ENCODE measurements around the gene AP2A2. TPM values are rescaled to one million over a fixed set of nuclear protein-coding genes. Genes with fewer than 3 reads are reported as not detected.

AP2A2 gene
- total RNA-seq, 1 experiment from 2014 or later = 70.6 TPM

DNA sequence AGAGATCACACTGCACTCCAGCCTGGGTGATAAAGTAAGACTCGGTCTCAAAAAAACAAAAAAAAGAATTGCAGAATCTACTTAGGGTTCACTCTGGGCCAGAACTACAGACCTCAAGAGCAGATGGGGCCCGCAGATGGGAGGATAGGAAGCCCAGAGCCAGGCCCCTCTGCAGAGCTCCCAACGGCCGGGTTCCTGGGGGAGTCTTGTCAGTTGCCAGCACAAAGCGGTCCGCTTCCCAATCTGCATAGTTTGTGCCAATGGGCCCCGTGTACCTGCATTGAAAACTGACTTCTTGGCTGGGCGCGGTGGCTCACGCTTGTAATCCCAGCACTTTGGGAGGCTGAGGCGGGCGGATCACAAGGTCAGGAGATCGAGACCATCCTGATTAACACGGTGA is 13.4 kb upstream of the AP2A2 start:
- no TSS peak for BruUV-seq (replicated peaks)
- no peak overlapping the region for H3K4me3 Mint-ChIP-seq (ENCODE audit: unreplicated experiment)
- CTCF ChIA-PET = interaction anchor here (0.6 to 1.0 kb wide), 2 partner anchors 17 to 20 kb away, joined by 3 to 4 read pairs; no protein-coding TSS in a partner anchor
- TF ChIP-seq, protein P1, sequence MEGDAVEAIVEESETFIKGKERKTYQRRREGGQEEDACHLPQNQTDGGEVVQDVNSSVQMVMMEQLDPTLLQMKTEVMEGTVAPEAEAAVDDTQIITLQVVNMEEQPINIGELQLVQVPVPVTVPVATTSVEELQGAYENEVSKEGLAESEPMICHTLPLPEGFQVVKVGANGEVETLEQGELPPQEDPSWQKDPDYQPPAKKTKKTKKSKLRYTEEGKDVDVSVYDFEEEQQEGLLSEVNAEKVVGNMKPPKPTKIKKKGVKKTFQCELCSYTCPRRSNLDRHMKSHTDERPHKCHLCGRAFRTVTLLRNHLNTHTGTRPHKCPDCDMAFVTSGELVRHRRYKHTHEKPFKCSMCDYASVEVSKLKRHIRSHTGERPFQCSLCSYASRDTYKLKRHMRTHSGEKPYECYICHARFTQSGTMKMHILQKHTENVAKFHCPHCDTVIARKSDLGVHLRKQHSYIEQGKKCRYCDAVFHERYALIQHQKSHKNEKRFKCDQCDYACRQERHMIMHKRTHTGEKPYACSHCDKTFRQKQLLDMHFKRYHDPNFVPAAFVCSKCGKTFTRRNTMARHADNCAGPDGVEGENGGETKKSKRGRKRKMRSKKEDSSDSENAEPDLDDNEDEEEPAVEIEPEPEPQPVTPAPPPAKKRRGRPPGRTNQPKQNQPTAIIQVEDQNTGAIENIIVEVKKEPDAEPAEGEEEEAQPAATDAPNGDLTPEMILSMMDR (IDR thresholded peaks at IDR 0.05; ENCODE audit: unreplicated experiment) = no peak
- peaks cover 11% of the 10 kb centered on the region for H3K4me1 Mint-ChIP-seq (ENCODE audit: insufficient read depth, unreplicated experiment)
- H3K27me3 Mint-ChIP-seq (ENCODE audit: insufficient read depth, unreplicated experiment) = no peaks in the 10 kb centered on the region
- H3K27ac Mint-ChIP-seq (ENCODE audit: low read depth, unreplicated experiment) = no peak overlapping the region
- POLR2A ChIA-PET = interaction anchor here (0.7 to 1.8 kb wide), 4 partner anchors 14 to 215 kb away, joined by 4 to 11 read pairs (median 4); partner anchors contain the start of gene AP2A2
- intact Hi-C loops (cut with micrococcal nuclease) = no loop called here
- DNase-seq (ENCODE audit: unreplicated experiment) = no peak
- H3K9me3 Mint-ChIP-seq (ENCODE audit: unreplicated experiment) = no peaks in the 10 kb centered on the region
- no peaks in the 10 kb centered on the region for H3K36me3 Mint-ChIP-seq (ENCODE audit: insufficient read depth, unreplicated experiment)

DNA sequence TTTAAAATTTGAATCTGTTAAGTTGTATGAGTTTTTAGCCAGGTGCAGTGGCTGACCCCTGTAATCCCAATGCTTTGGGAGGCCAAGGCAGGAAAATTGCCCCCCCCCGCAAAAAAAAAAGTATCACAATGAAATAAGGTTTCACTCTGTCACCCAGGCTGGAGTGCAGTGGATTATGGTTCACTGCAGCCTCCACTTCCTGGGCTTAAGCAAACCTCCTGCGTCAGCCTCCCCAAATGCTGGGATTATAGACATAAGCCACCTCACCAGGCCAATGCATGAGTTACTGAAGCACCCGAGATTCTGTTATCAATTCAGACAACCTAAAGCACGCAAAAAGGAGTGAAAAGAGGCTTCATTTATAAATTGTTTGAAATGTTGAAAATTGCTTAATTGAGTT is 12.6 kb upstream of the AP2A2 start:
- no TSS peak for BruUV-seq (replicated peaks)
- POLR2A ChIA-PET = interaction anchor here (0.7 kb wide), 1 partner anchor 69 kb away, joined by 4 read pairs; no protein-coding TSS in a partner anchor
- DNase-seq (ENCODE audit: unreplicated experiment) = no peak
- intact Hi-C loops (cut with micrococcal nuclease) = no loop called here
- CTCF ChIA-PET = interaction anchor here (0.7 to 1.2 kb wide), 3 partner anchors 12 to 832 kb away, joined by 3 to 5 read pairs (median 3); no protein-coding TSS in a partner anchor
- H3K4me1 Mint-ChIP-seq (ENCODE audit: insufficient read depth, unreplicated experiment) = peaks cover 11% of the 10 kb centered on the region
- no peaks in the 10 kb centered on the region for H3K27me3 Mint-ChIP-seq (ENCODE audit: insufficient read depth, unreplicated experiment)
- no peak overlapping the region for H3K27ac Mint-ChIP-seq (ENCODE audit: low read depth, unreplicated experiment)
- no peaks in the 10 kb centered on the region for H3K36me3 Mint-ChIP-seq (ENCODE audit: insufficient read depth, unreplicated experiment)
- TF ChIP-seq, protein P1 (IDR thresholded peaks at IDR 0.05; ENCODE audit: unreplicated experiment) = no peak
- H3K4me3 Mint-ChIP-seq (ENCODE audit: unreplicated experiment) = no peak overlapping the region
- H3K9me3 Mint-ChIP-seq (ENCODE audit: unreplicated experiment) = no peaks in the 10 kb centered on the region

DNA sequence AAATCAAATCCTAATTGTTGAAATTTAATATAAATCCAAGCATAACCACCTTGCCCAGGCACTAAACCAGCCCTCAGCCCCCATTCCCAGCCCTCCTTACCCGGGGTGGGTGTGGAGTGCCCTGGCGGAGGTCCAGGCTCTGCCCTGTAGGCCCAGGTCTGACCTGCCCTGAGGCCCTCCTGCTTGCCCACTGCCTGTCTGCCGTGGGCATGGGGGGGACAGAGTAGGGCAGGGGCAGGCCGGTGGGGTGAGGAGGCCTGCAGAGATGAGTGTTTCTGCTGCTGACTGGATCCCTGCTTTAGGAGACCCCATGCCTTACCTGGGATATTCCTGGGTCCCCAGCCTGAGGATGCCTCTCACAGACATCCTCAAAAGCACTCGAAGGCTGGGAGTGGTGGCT is 11.5 kb upstream of the AP2A2 start:
- DNase-seq (ENCODE audit: unreplicated experiment) = no peak
- ChIA-PET CTCF (interaction anchor here (1.2 kb wide), 1 partner anchor 11 kb away, joined by 3 read pairs; no protein-coding TSS in a partner anchor), POLR2A (interaction anchor here (0.8 kb wide), 1 partner anchor 18 kb away, joined by 3 read pairs; no protein-coding TSS in a partner anchor)
- Mint-ChIP-seq H3K4me1 (ENCODE audit: insufficient read depth, unreplicated experiment) (peaks cover 6% of the 10 kb centered on the region), H3K9me3 (ENCODE audit: unreplicated experiment) (no peaks in the 10 kb centered on the region), H3K27ac (ENCODE audit: low read depth, unreplicated experiment) (no peak overlapping the region), H3K27me3 (ENCODE audit: insufficient read depth, unreplicated experiment) (no peaks in the 10 kb centered on the region), H3K4me3 (ENCODE audit: unreplicated experiment) (no peak overlapping the region), H3K36me3 (ENCODE audit: insufficient read depth, unreplicated experiment) (no peaks in the 10 kb centered on the region)
- TF ChIP-seq, protein P1 (IDR thresholded peaks at IDR 0.05; ENCODE audit: unreplicated experiment) = no peak
- intact Hi-C loops (cut with micrococcal nuclease) = no loop called here
- no TSS peak for BruUV-seq (replicated peaks)

DNA sequence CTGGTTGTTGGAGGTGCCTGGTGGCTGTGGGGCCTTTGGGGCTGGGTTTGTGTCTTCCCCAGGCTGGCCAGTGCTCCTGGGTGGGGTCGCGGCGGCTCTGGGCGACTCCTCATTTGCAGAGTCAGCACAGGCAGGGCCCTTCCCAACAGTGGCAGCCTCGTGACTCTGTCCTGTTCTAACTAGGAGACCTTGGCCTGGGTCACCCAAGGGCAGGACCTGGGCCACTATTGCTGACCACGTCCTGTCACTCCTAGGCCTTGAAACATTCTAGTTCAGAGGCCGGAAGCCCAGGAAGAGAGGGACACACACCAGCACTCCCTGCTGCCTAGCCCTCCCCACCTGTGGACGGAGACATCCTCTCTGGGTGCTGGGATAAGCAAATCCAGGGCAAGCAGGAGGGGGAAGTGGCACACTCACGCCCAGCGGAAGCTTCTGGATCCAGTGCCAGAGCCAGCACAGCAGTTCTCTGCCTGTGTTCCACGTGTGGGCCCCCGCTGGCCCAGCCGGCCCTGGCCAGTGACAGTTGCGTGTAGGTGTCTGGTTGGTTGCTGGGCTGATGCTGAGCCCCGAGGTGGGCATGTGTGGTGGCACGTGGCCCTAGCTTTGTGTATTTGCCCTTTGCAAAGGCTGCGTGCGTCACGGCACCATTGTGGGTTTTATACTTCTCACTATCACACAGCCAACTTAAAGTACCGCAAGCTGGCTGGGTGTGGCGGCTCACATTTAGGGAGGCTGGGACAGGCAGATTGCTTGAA is 10.7 kb upstream of the AP2A2 start:
- TF ChIP-seq, protein P1 (IDR thresholded peaks at IDR 0.05; ENCODE audit: unreplicated experiment) = no peak
- no peak for DNase-seq (ENCODE audit: unreplicated experiment)
- Mint-ChIP-seq H3K9me3 (ENCODE audit: unreplicated experiment) (no peaks in the 10 kb centered on the region), H3K4me3 (ENCODE audit: unreplicated experiment) (no peak overlapping the region), H3K36me3 (ENCODE audit: insufficient read depth, unreplicated experiment) (no peaks in the 10 kb centered on the region), H3K27me3 (ENCODE audit: insufficient read depth, unreplicated experiment) (no peaks in the 10 kb centered on the region), H3K27ac (ENCODE audit: low read depth, unreplicated experiment) (no peak overlapping the region), H3K4me1 (ENCODE audit: insufficient read depth, unreplicated experiment) (peaks cover 5% of the 10 kb centered on the region)
- CTCF ChIA-PET = interaction anchor here (0.9 kb wide), 1 partner anchor 1487 kb away, joined by 3 read pairs; no protein-coding TSS in a partner anchor
- no TSS peak for BruUV-seq (replicated peaks)
- POLR2A ChIA-PET = interaction anchor here (0.7 kb wide), 1 partner anchor 10 kb away, joined by 3 read pairs; no protein-coding TSS in a partner anchor
- intact Hi-C loops (cut with micrococcal nuclease) = no loop called here
